OCI-LY7 (cell line): ENCODE measurements around the gene ZDHHC14. TPM values are rescaled to one million over a fixed set of nuclear protein-coding genes. Genes with fewer than 3 reads are reported as not detected.

Experiments
- BruUV-seq: library from RNA; stranded (reverse); fragments of 400-500 nt; replicated peaks from 2 replicates; lab custom pipeline; 2021; lab: Mats Ljungman, UMichigan
- CTCF ChIA-PET: fragments of 300-600 bp; sonication (Branson Sonifier 250); formaldehyde crosslinking; loops from one replicate; lab custom pipeline; 2022; ENCODE audit warnings: antibody characterized with exemption; ENCODE audit not compliant: unreplicated experiment; lab: Charles Lee
- POLR2A ChIA-PET: fragments of 300-600 bp; sonication (Branson Sonifier 250); formaldehyde crosslinking; loops from one replicate; lab custom pipeline; 2022; ENCODE audit warnings: antibody characterized with exemption; lab: Charles Lee
- DNase-seq: peaks from one replicate; pipeline ENCODE4 v3.0.0-alpha.2; 2015; ENCODE audit warnings: low spot score
- H2AFZ ChIP-seq: fragments of 200-600 bp; sonication (generic), shearing (Covaris generic); 2 replicates; pipeline ENCODE4 v1.6.1; 2014; ENCODE audit warnings: mild to moderate bottlenecking, antibody characterized with exemption, low read length, moderate library complexity
- H3K27ac ChIP-seq: fragments of 200-600 bp; sonication (generic); 2 replicates; pipeline ENCODE4 v1.5.1; 2014; ENCODE audit warnings: mixed run types, low read depth, mild to moderate bottlenecking, moderate library complexity, low read length, inconsistent platforms; ENCODE audit not compliant: poor library complexity, severe bottlenecking
- H3K36me3 ChIP-seq: fragments of 200-600 bp; sonication (generic); 2 replicates; pipeline ENCODE4 v1.6.1; 2014; ENCODE audit warnings: mild to moderate bottlenecking, antibody characterized with exemption, low read length, moderate library complexity, mixed read lengths; ENCODE audit not compliant: insufficient read depth
- H3K4me1 ChIP-seq: fragments of 200-600 bp; sonication (generic); 2 replicates; pipeline ENCODE4 v1.5.1; 2014; ENCODE audit warnings: mild to moderate bottlenecking, low read length; ENCODE audit not compliant: insufficient read depth, poor library complexity, severe bottlenecking
- H3K4me2 ChIP-seq: fragments of 200-600 bp; sonication (generic); 2 replicates; pipeline ENCODE4 v1.6.1; 2014; ENCODE audit warnings: mild to moderate bottlenecking, low read length
- H3K4me3 ChIP-seq: fragments of 200-600 bp; sonication (generic); 2 replicates; pipeline ENCODE4 v1.5.1; 2014; ENCODE audit warnings: mild to moderate bottlenecking, low read depth, low read length; ENCODE audit not compliant: poor library complexity, severe bottlenecking
- H3K79me2 ChIP-seq: fragments of 200-600 bp; sonication (generic); 2 replicates; pipeline ENCODE4 v1.6.1; 2016; ENCODE audit warnings: low read depth, mild to moderate bottlenecking, low read length, moderate library complexity, mixed read lengths; ENCODE audit not compliant: insufficient read depth
- H3K9me2 ChIP-seq: fragments of 200-600 bp; sonication (generic); 2 replicates; pipeline ENCODE4 v1.6.1; 2016; ENCODE audit warnings: mild to moderate bottlenecking, low read length, mixed read lengths; ENCODE audit not compliant: insufficient read depth
- H3K9me3 ChIP-seq: fragments of 200-600 bp; sonication (generic); 2 replicates; pipeline ENCODE4 v1.6.1; 2014; ENCODE audit warnings: mild to moderate bottlenecking, mixed run types, low read length, mixed read lengths
- H4K20me1 ChIP-seq: fragments of 200-600 bp; sonication (generic); 2 replicates; pipeline ENCODE4 v1.6.1; 2014; ENCODE audit warnings: mild to moderate bottlenecking, antibody characterized with exemption, low read length, moderate library complexity, mixed read lengths; ENCODE audit not compliant: insufficient read depth
- CTCF ChIP-seq: fragments of 200-600 bp; sonication (generic); conservative IDR thresholded peaks from 2 replicates; pipeline ENCODE4 v1.5.1; 2014; ENCODE audit warnings: mild to moderate bottlenecking, antibody characterized with exemption, low read length, moderate library complexity, mixed read lengths
- EZH2phosphoT487 ChIP-seq: fragments of 200-600 bp; sonication (generic); IDR thresholded peaks from 2 replicates; pipeline ENCODE4 v1.6.1; 2018; ENCODE audit warnings: low read depth, borderline replicate concordance, mild to moderate bottlenecking, mixed run types, antibody characterized with exemption, low read length, moderate library complexity, mixed read lengths
- intact Hi-C: fragments of 100-400 bp; cut with micrococcal nuclease; formaldehyde crosslinking; loops from one replicate; pipeline ENCODE4 v1.10.0; 2022; ENCODE audit not compliant: unreplicated experiment
- total RNA-seq, 2 experiments: library from RNA; depleted of rRNA in 1 of 2; stranded (reverse); fragments of >200 nt in 1 of 2; shearing (Covaris generic) in 1 of 2; gene quantifications; 2 replicates each; pipeline ENCODE4 v1.2.3, GENCODE V29; 2014 to 2022

The ZDHHC14 gene
- total RNA-seq, 2 experiments from 2014 or later, result 0.69 to 3.0 TPM

GRCh38 chr6:157481189-157481864 lies 100.3 kb downstream of the ZDHHC14 start:
- no peaks in the 10 kb centered on the region for H3K79me2 ChIP-seq
- H3K4me2 ChIP-seq, result no peak overlapping the region
- H3K36me3 ChIP-seq, result no peaks in the 10 kb centered on the region
- H3K27ac ChIP-seq, result no peak overlapping the region
- DNase-seq, result no peak
- H4K20me1 ChIP-seq, result no peaks in the 10 kb centered on the region
- H3K9me2 ChIP-seq, result no peaks in the 10 kb centered on the region
- H2AFZ ChIP-seq, result no peak overlapping the region
- intact Hi-C loops, result no loop called here
- ChIA-PET POLR2A (interaction anchor here (0.8 kb wide), 2 partner anchors 8 to 18 kb away, joined by 3 to 4 read pairs; no protein-coding TSS in a partner anchor), CTCF (no interaction called here)
- no peaks in the 10 kb centered on the region for H3K4me1 ChIP-seq
- no peaks in the 10 kb centered on the region for H3K9me3 ChIP-seq
- H3K4me3 ChIP-seq, result no peak overlapping the region
- no TSS peak for BruUV-seq
- TF ChIP-seq CTCF (no peak), EZH2phosphoT487 (no peak)

GRCh38 chr6:157481865-157482249 lies 100.9 kb downstream of the ZDHHC14 start:
- H3K9me2 ChIP-seq, result no peaks in the 10 kb centered on the region
- no TSS peak for BruUV-seq
- no peaks in the 10 kb centered on the region for H3K9me3 ChIP-seq
- intact Hi-C loops, result no loop called here
- peaks cover 2% of the 10 kb centered on the region for H3K4me1 ChIP-seq
- H2AFZ ChIP-seq, result no peak overlapping the region
- TF ChIP-seq CTCF (no peak), EZH2phosphoT487 (no peak)
- POLR2A ChIA-PET, result interaction anchor here (0.8 kb wide), 2 partner anchors 9 to 17 kb away, joined by 3 to 4 read pairs; no protein-coding TSS in a partner anchor
- no peaks in the 10 kb centered on the region for H4K20me1 ChIP-seq
- H3K4me2 ChIP-seq, result no peak overlapping the region
- H3K79me2 ChIP-seq, result no peaks in the 10 kb centered on the region
- H3K4me3 ChIP-seq, result no peak overlapping the region
- CTCF ChIA-PET, result no interaction called here
- no peak for DNase-seq
- H3K27ac ChIP-seq, result no peak overlapping the region
- H3K36me3 ChIP-seq, result no peaks in the 10 kb centered on the region

- TF ChIP-seq CTCF (no peak), EZH2phosphoT487 (no peak)
- Histone ChIP-seq H3K4me2 (no peak overlapping the region), H3K4me1 (peaks cover 5% of the 10 kb centered on the region), H3K79me2 (no peaks in the 10 kb centered on the region), H3K27ac (no peak overlapping the region), H3K36me3 (no peaks in the 10 kb centered on the region), H3K9me3 (no peaks in the 10 kb centered on the region), H4K20me1 (no peaks in the 10 kb centered on the region), H2AFZ (no peak overlapping the region), H3K4me3 (no peak overlapping the region), H3K9me2 (no peaks in the 10 kb centered on the region)
- no TSS peak for BruUV-seq
- CTCF ChIA-PET, result no interaction called here
- no peak for DNase-seq
- POLR2A ChIA-PET, result no interaction called here
- intact Hi-C loops, result no loop called here
Measured at GRCh38 chr6:157483770-157484169, 102.8 kb downstream of the ZDHHC14 start.
